GM12878 (cell line): ENCODE data around the gene PDX1. TPM values are rescaled to one million over a fixed set of nuclear protein-coding genes. Genes with fewer than 3 reads are reported as not detected.

Experiments used
- ATAC-seq: fragments of 200-7000 bp; cut with Tn5 transposase; 3 replicates; pipeline ENCODE4 v1.9.1; 2020; ENCODE audit warnings: mild to moderate bottlenecking, moderate library complexity
- BruUV-seq: library from RNA; stranded (reverse); fragments of 400-500 nt; replicated peaks from 2 replicates; lab custom pipeline; 2021; lab: Mats Ljungman, UMichigan
- CTCF ChIA-PET: fragments of 300-600 bp; sonication (Branson Sonifier 250); formaldehyde crosslinking; extraction: SDS; loops from one replicate; lab custom pipeline; 2021; ENCODE audit warnings: inconsistent platforms; lab: Yijun Ruan, JAX
- POLR2A ChIA-PET: fragments of 350-600 bp; formaldehyde crosslinking; extraction: SDS; loops from one replicate; lab custom pipeline; 2021; ENCODE audit warnings: inconsistent platforms; lab: Charles Lee
- RAD21 ChIA-PET: fragments of 300-600 bp; sonication (Branson Sonifier 250); formaldehyde crosslinking; loops from one replicate; lab custom pipeline; 2023; ENCODE audit warnings: antibody characterized with exemption; ENCODE audit not compliant: unreplicated experiment; lab: Charles Lee
- SMC1A ChIA-PET: fragments of 300-600 bp; sonication (Branson Sonifier 250); formaldehyde crosslinking; loops from one replicate; lab custom pipeline; 2023; ENCODE audit not compliant: unreplicated experiment, uncharacterized antibody; lab: Charles Lee
- DNase-seq: peaks from one replicate; pipeline ENCODE4 v3.0.0-alpha.2; 2011; ENCODE audit warnings: low read depth, low spot score
- FAIRE-seq: peaks from 3 replicates; lab custom pipeline; 2011; peaks lifted over from hg19 to GRCh38; lab: Jason Lieb, UNC
- H2AFZ ChIP-seq: 2 replicates; pipeline ENCODE4 v1.6.0; 2011; ENCODE audit warnings: low read depth, low read length, control low read depth; ENCODE audit not compliant: control insufficient read depth
- H3K27ac ChIP-seq: 2 replicates; pipeline ENCODE4 v1.5.1; 2011; ENCODE audit warnings: control low read depth; ENCODE audit not compliant: control insufficient read depth, insufficient read depth
- H3K27me3 ChIP-seq, 2 experiments: replicated peaks in 1 of 2; 2 replicates each; pipeline versions ENCODE4 v1.6.0 to v1.6.1; 2011; ENCODE audit warnings: low read length in 1 of 2; ENCODE audit not compliant: control insufficient read depth in 2 of 2, insufficient read depth in 2 of 2
- H3K36me3 ChIP-seq, 2 experiments: 2 replicates each; pipeline ENCODE4 v1.5.1; 2011; ENCODE audit warnings: low read length in 1 of 2; ENCODE audit not compliant: control insufficient read depth in 2 of 2, insufficient read depth in 2 of 2
- H3K4me1 ChIP-seq: 2 replicates; pipeline ENCODE4 v1.6.1; 2011; ENCODE audit warnings: mild to moderate bottlenecking, low read length, moderate library complexity, mixed read lengths; ENCODE audit not compliant: control insufficient read depth, insufficient read depth
- H3K4me2 ChIP-seq: 2 replicates; pipeline ENCODE4 v1.6.0; 2011; ENCODE audit warnings: control low read depth; ENCODE audit not compliant: control insufficient read depth, insufficient read depth
- H3K4me3 ChIP-seq: fragments of 200-600 bp; sonication (generic); 2 replicates; pipeline ENCODE4 v1.5.1; 2016
- H3K79me2 ChIP-seq: 2 replicates; pipeline ENCODE4 v1.6.0; 2011; ENCODE audit warnings: low read length; ENCODE audit not compliant: control insufficient read depth, insufficient read depth
- H3K9ac ChIP-seq: 2 replicates; pipeline ENCODE4 v1.8.0; 2011; ENCODE audit warnings: low read length, control low read depth, mixed read lengths; ENCODE audit not compliant: control insufficient read depth, insufficient read depth
- H3K9me3 ChIP-seq: replicated peaks from 3 replicates; pipeline ENCODE4 v1.5.1; 2011; ENCODE audit warnings: mild to moderate bottlenecking, low read length; ENCODE audit not compliant: control insufficient read depth, insufficient read depth
- H4K20me1 ChIP-seq: 2 replicates; pipeline ENCODE4 v1.6.0; 2011; ENCODE audit not compliant: control insufficient read depth, insufficient read depth
- CBX5 ChIP-seq: sonication (generic); IDR thresholded peaks from 2 replicates; pipeline ENCODE4 v1.6.1; 2016; ENCODE audit warnings: low read depth, moderate library complexity, mild to moderate bottlenecking, inconsistent platforms
- EZH2 ChIP-seq: IDR thresholded peaks from 2 replicates; pipeline ENCODE4 v1.6.1; 2012; ENCODE audit warnings: low read depth, mild to moderate bottlenecking, control low read depth, inconsistent platforms, low read length, borderline replicate concordance; ENCODE audit not compliant: control insufficient read depth
- JUND ChIP-seq: IDR thresholded peaks from 2 replicates; pipeline ENCODE4 v1.6.1; 2012; ENCODE audit warnings: low read depth, mild to moderate bottlenecking, low read length, improper control_type of control experiment, moderate library complexity
- PBX3 ChIP-seq: IDR thresholded peaks from 2 replicates; pipeline ENCODE4 v1.6.1; 2011; ENCODE audit warnings: mild to moderate bottlenecking, low read depth, low read length, moderate library complexity; ENCODE audit not compliant: insufficient replicate concordance
- PML ChIP-seq: IDR thresholded peaks from 2 replicates; pipeline ENCODE4 v1.6.1; 2012; ENCODE audit warnings: low read length, inconsistent platforms
- SREBF1 ChIP-seq: IDR thresholded peaks from 2 replicates; pipeline ENCODE4 v1.6.1; 2012; ENCODE audit warnings: mild to moderate bottlenecking, low read length
- TARDBP ChIP-seq: IDR thresholded peaks from 2 replicates; pipeline ENCODE4 v1.6.1; 2016; ENCODE audit warnings: borderline replicate concordance
- YBX1 ChIP-seq: fragments of 450-650 bp; IDR thresholded peaks from 2 replicates; pipeline ENCODE4 v1.6.1; 2016; ENCODE audit warnings: antibody characterized with exemption
- ZNF24 ChIP-seq: fragments of 450-650 bp; IDR thresholded peaks from 2 replicates; pipeline ENCODE4 v1.6.1; 2017; ENCODE audit warnings: antibody characterized with exemption, mild to moderate bottlenecking
- ZNF592 ChIP-seq: fragments of 450-650 bp; IDR thresholded peaks from 2 replicates; pipeline ENCODE4 v1.6.1; 2017; ENCODE audit warnings: mild to moderate bottlenecking, moderate library complexity
- WGBS: methylation state at CpG from one replicate; pipeline ENCODE4 v1.1.6; 2016; ENCODE audit warnings: low lambda C conversion rate; ENCODE audit not compliant: insufficient replicate concordance, insufficient coverage; ENCODE audit errors: missing lambda C conversion rate; 5-methylcytosine and 5-hydroxymethylcytosine counted together
- in situ Hi-C: fragments of 300-500 bp; cut with MboI; formaldehyde crosslinking; loops from 9 replicates; pipeline ENCODE4 v1.14.3; 2018; ENCODE audit warnings: mixed read lengths
- intact Hi-C: fragments of 100-400 bp; cut with micrococcal nuclease; formaldehyde crosslinking; loops from one replicate; pipeline ENCODE4 v1.14.2; 2022; ENCODE audit not compliant: unreplicated experiment
- polyA plus RNA-seq, 11 experiments: library from polyadenylated mRNA; depleted of rRNA in 4 of 11; unstranded in 6 of 11; stranded (reverse) in 5 of 11; fragments of >200 nt; fragmentation: Nextera tagmentation in 4 of 11; fragmentation: Illumina TruSeq in 1 of 11; extraction: Ambion mirVana in 4 of 11; extraction: Trizol in 1 of 11; gene quantifications; 1 replicate in 1 of 11; 2 replicates in 10 of 11; pipeline versions ENCODE4 v1.2.1 to v1.2.3, GENCODE V29; 2011 to 2016; ENCODE audit warnings: inconsistent platforms in 2 of 11, missing spikeins in 2 of 11, low read depth in 1 of 11
- total RNA-seq, 4 experiments: library from RNA; depleted of rRNA in 3 of 4; stranded (reverse); fragments of >200 nt in 3 of 4; fragmentation: Illumina TruSeq in 1 of 4; extraction: Trizol in 1 of 4; gene quantifications; 2 replicates each; pipeline versions ENCODE4 v1.2.1 to v1.2.3, GENCODE V29; 2013 to 2021

PDX1 gene
- total and polyA plus RNA-seq, 10 of the 15 experiments (the other 5 are each of a cell fraction or from before 2014, with no cell fraction given): 0.02 to 0.03 TPM; not detected in 8

- Histone ChIP-seq H3K36me3 (no peaks in the 10 kb centered on the region), H3K4me1 (no peaks in the 10 kb centered on the region), H4K20me1 (no peaks in the 10 kb centered on the region), H3K27ac (no peak overlapping the region), H3K4me2 (0 out of 2 replicates have a peak overlapping the region, but pooled peaks have one; percentile 17), H3K4me3 (no peak overlapping the region), H3K79me2 (no peaks in the 10 kb centered on the region), H3K9ac (no peak overlapping the region), H3K9me3 (peaks cover 2% of the 10 kb centered on the region; the same call in 1 of the 3 replicates), H2AFZ (no peak overlapping the region), H3K27me3 (peaks cover 33 to 61% of the 10 kb centered on the region in 2 experiments)
- TF ChIP-seq EZH2 (0 out of 2 replicates have a peak, but pooled peaks have one; percentile 36), ZNF24 (no peak)
- in situ Hi-C loops (no loop called here), intact Hi-C loops (no loop called here)
- CTCF ChIA-PET: interaction anchor here (0.6 to 1.2 kb wide), 3 partner anchors 29 to 49 kb away, joined by 3 to 7 read pairs (median 3); no protein-coding TSS in a partner anchor
- POLR2A ChIA-PET: interaction anchor here (1.0 kb wide), 1 partner anchor 9 kb away, joined by 6 read pairs; no protein-coding TSS in a partner anchor
- ATAC-seq (no peak), FAIRE-seq (no peak), DNase-seq (no peak)
- RAD21 ChIA-PET: interaction anchor here (0.9 to 1.0 kb wide), 2 partner anchors 9 to 28 kb away, joined by 4 read pairs; no protein-coding TSS in a partner anchor
- 27% methylated on average over 41 of the region's 46 CpGs for WGBS
- SMC1A ChIA-PET: no interaction called here
- no TSS peak for BruUV-seq
Observed at GRCh38 chr13:27924529-27925141, 4.8 kb downstream of the PDX1 start.

- in situ Hi-C loops (no loop called here), intact Hi-C loops (no loop called here)
- H3K27me3 ChIP-seq: peaks cover 30 to 63% of the 10 kb centered on the region in 2 experiments
- CTCF ChIA-PET: interaction anchor here (0.7 kb wide), 1 partner anchor 28 kb away, joined by 4 read pairs; no protein-coding TSS in a partner anchor
- no peak for FAIRE-seq
- no peak overlapping the region for H3K4me3 ChIP-seq
- H3K79me2 ChIP-seq: no peaks in the 10 kb centered on the region
- H2AFZ ChIP-seq: no peak overlapping the region
- SMC1A ChIA-PET: no interaction called here
- POLR2A ChIA-PET: no interaction called here
- no peak for DNase-seq
- no peaks in the 10 kb centered on the region for H3K36me3 ChIP-seq
- RAD21 ChIA-PET: no interaction called here
- H3K9me3 ChIP-seq: peaks cover 2% of the 10 kb centered on the region; the same call in 1 of the 3 replicates
- no peaks in the 10 kb centered on the region for H4K20me1 ChIP-seq
- H3K9ac ChIP-seq: no peak overlapping the region
- H3K4me1 ChIP-seq: no peaks in the 10 kb centered on the region
- no peak for TF ChIP-seq PBX3
- no peak for TF ChIP-seq ZNF592
- TF ChIP-seq CBX5: no peak
- TF ChIP-seq SREBF1: no peak
- no peak for TF ChIP-seq TARDBP
- no peak for TF ChIP-seq JUND
- no peak for TF ChIP-seq YBX1
- no peak for TF ChIP-seq PML
- no TSS peak for BruUV-seq
- no peak overlapping the region for H3K4me2 ChIP-seq
- 16% methylated on average over 9 of the region's 9 CpGs for WGBS
- ATAC-seq: no peak
- H3K27ac ChIP-seq: no peak overlapping the region
Observed at GRCh38 chr13:27925220-27925991, 5.6 kb downstream of the PDX1 start.
